Sciatic nerve (tissue), 2 donors: ENCODE results near the gene EDN2. TPM values are rescaled to one million over a fixed set of nuclear protein-coding genes. Genes with fewer than 3 reads are reported as not detected.

Source experiments
- ATAC-seq: fragments of 200-7000 bp; cut with Tn5 transposase; one replicate; pipeline ENCODE4 v1.9.1; 2020; ENCODE audit warnings: mild to moderate bottlenecking, moderate library complexity
- DNase-seq: peaks from one replicate; pipeline ENCODE4 v3.0.0-alpha.2; 2020; ENCODE audit warnings: low spot score
- intact Hi-C: fragments of 100-400 bp; cut with DNase I; formaldehyde crosslinking; loops from one replicate; pipeline ENCODE4 v1.14.2; 2022
- total RNA-seq: library from RNA; stranded (reverse); fragmentation: NEBNext Ultra II Directional; extraction: Animal tissue kit (Norgen Biotek cat#: 25700); gene quantifications from one replicate; pipeline ENCODE4 v1.2.1, GENCODE V29; 2021
- donor health status: DM: no; HTN: no; CAD: no.
- donor health status: DM: no; HTN: no; CAD: no.

Gene EDN2
- not detected for total RNA-seq

- DNase-seq: no peak
- ATAC-seq: peak; percentile 56
- intact Hi-C loops: no loop called here
Observed at GRCh38 chr1:41484402-41485241, at the start of gene EDN2. TSS of gene EDN2 (minus strand) at chr1:41484683. CDS start at chr1:41484601, 82 bp downstream.

- intact Hi-C loops: no loop called here
- DNase-seq: no peak
- no peak for ATAC-seq
Observed at GRCh38 chr1:41533731-41534080, 49.2 kb upstream of the EDN2 start.

GRCh38 chr1:41533016-41533730 is 48.7 kb upstream of the EDN2 start:
- DNase-seq (peak; percentile 42), ATAC-seq (no peak)
- intact Hi-C loops: no loop called here

- intact Hi-C loops: no loop called here
- peak; percentile 26 for DNase-seq
- ATAC-seq: no peak
Observed at GRCh38 chr1:41532206-41532975, 47.9 kb upstream of the EDN2 start.

GRCh38 chr1:41530411-41530810 is 45.9 kb upstream of the EDN2 start:
- ATAC-seq: no peak
- peak; percentile 25 for DNase-seq
- intact Hi-C loops: no loop called here

GRCh38 chr1:41529621-41530395 is 45.3 kb upstream of the EDN2 start:
- intact Hi-C loops: no loop called here
- peak; percentile 50 for DNase-seq
- no peak for ATAC-seq

GRCh38 chr1:41528726-41529605 is 44.5 kb upstream of the EDN2 start:
- DNase-seq (peak; percentile 34), ATAC-seq (no peak)
- intact Hi-C loops: no loop called here

GRCh38 chr1:41528106-41528505 is 43.6 kb upstream of the EDN2 start:
- intact Hi-C loops: no loop called here
- ATAC-seq (no peak), DNase-seq (no peak)

- ATAC-seq (no peak), DNase-seq (no peak)
- intact Hi-C loops: no loop called here
Observed at GRCh38 chr1:41526956-41527561, 42.6 kb upstream of the EDN2 start.

- ATAC-seq (peak; percentile 12), DNase-seq (no peak)
- intact Hi-C loops: no loop called here
Observed at GRCh38 chr1:41525891-41526587, 41.6 kb upstream of the EDN2 start.

- ATAC-seq: no peak
- intact Hi-C loops: no loop called here
- DNase-seq: no peak
Observed at GRCh38 chr1:41524676-41525675, 40.5 kb upstream of the EDN2 start.

- DNase-seq (no peak), ATAC-seq (no peak)
- intact Hi-C loops: no loop called here
Observed at GRCh38 chr1:41523949-41524675, 39.6 kb upstream of the EDN2 start.

GRCh38 chr1:41523071-41523470 is 38.6 kb upstream of the EDN2 start:
- ATAC-seq: no peak
- no peak for DNase-seq
- intact Hi-C loops: no loop called here

- intact Hi-C loops: no loop called here
- DNase-seq: no peak
- no peak for ATAC-seq
Observed at GRCh38 chr1:41521766-41522165, 37.3 kb upstream of the EDN2 start.
